ENCODE measurements around the gene KCNJ5.
A peak's percentile ranks its signal among the peaks of the same experiment; 100 is the strongest.

KCNJ5 gene

GRCh38 chr11:128901653-128902514, 10.7 kb downstream of the KCNJ5 start:
- ChIA-PET POLR2A (no interaction called here), CTCF (interaction anchor here (1.0 to 4.4 kb wide), 3 partner anchors 10 to 54 kb away, joined by 4 to 44 read pairs (median 5); no protein-coding TSS in a partner anchor)
- TF ChIP-seq, protein P1, sequence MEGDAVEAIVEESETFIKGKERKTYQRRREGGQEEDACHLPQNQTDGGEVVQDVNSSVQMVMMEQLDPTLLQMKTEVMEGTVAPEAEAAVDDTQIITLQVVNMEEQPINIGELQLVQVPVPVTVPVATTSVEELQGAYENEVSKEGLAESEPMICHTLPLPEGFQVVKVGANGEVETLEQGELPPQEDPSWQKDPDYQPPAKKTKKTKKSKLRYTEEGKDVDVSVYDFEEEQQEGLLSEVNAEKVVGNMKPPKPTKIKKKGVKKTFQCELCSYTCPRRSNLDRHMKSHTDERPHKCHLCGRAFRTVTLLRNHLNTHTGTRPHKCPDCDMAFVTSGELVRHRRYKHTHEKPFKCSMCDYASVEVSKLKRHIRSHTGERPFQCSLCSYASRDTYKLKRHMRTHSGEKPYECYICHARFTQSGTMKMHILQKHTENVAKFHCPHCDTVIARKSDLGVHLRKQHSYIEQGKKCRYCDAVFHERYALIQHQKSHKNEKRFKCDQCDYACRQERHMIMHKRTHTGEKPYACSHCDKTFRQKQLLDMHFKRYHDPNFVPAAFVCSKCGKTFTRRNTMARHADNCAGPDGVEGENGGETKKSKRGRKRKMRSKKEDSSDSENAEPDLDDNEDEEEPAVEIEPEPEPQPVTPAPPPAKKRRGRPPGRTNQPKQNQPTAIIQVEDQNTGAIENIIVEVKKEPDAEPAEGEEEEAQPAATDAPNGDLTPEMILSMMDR (IDR thresholded peaks at IDR 0.05; ENCODE audit: insufficient read depth, low read length, missing control alignments): no peak
- no peak for DNase-seq (ENCODE audit: low read depth, low spot score)
- H3K4me3 ChIP-seq (ENCODE audit: low read depth, low read length): no peak overlapping the region

GRCh38 chr11:128902515-128903066, 11.4 kb downstream of the KCNJ5 start:
- ChIA-PET POLR2A (interaction anchor here (0.6 to 0.7 kb wide), 2 partner anchors 10 to 706 kb away, joined by 3 read pairs; no protein-coding TSS in a partner anchor), CTCF (interaction anchor here (1.1 to 4.4 kb wide), 5 partner anchors 17 to 745 kb away, joined by 3 to 44 read pairs (median 4); no protein-coding TSS in a partner anchor)
- TF ChIP-seq, protein P1 (IDR thresholded peaks at IDR 0.05; ENCODE audit: insufficient read depth, low read length, missing control alignments): no peak
- peak; percentile 19 for DNase-seq (ENCODE audit: low read depth, low spot score)
- no peak overlapping the region for H3K4me3 ChIP-seq (ENCODE audit: low read depth, low read length)

GRCh38 chr11:128903248-128904061, 12.3 kb downstream of the KCNJ5 start:
- TF ChIP-seq, protein P1 (IDR thresholded peaks at IDR 0.05; ENCODE audit: insufficient read depth, low read length, missing control alignments): no peak
- POLR2A ChIA-PET: interaction anchor here (0.6 kb wide), 1 partner anchor 707 kb away, joined by 3 read pairs; no protein-coding TSS in a partner anchor
- no peak overlapping the region for H3K4me3 ChIP-seq (ENCODE audit: low read depth, low read length)
- no peak for DNase-seq (ENCODE audit: low read depth, low spot score)
- CTCF ChIA-PET: interaction anchor here (0.6 to 4.4 kb wide), 7 partner anchors 18 to 746 kb away, joined by 3 to 44 read pairs (median 4); no protein-coding TSS in a partner anchor

DNA sequence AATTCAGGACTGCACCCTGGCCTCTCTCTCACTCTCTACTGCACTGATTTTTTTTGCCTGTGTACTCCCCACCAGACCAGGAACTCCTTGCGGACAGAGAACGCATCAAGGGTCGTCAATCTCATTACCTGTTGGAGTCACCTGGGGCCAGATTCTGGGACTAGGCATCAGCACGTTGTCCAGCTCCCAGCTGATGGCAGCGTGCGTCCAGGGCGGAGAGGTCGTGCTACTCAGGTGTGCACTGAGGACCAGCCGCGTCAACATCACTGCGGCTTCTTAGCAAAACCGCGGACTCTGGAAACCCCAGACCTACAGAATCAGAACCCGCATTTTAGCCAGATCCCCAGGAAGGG, 13.1 kb downstream of the KCNJ5 start:
- ChIA-PET CTCF (interaction anchor here (1.1 to 4.4 kb wide), 6 partner anchors 9 to 732 kb away, joined by 3 to 44 read pairs (median 8); partner anchors contain the start of gene KCNJ5), POLR2A (no interaction called here)
- no peak overlapping the region for H3K4me3 ChIP-seq (ENCODE audit: low read depth, low read length)
- TF ChIP-seq, protein P1 (IDR thresholded peaks at IDR 0.05; ENCODE audit: insufficient read depth, low read length, missing control alignments): no peak
- DNase-seq (ENCODE audit: low read depth, low spot score): no peak

- CTCF ChIA-PET: interaction anchor here (1.1 to 4.4 kb wide), 10 partner anchors 10 to 747 kb away, joined by 3 to 44 read pairs (median 6); partner anchors contain the start of gene KCNJ5
- no peak for DNase-seq (ENCODE audit: low read depth, low spot score)
Observed at GRCh38 chr11:128904656-128905344, 13.6 kb downstream of the KCNJ5 start.

More at GRCh38 chr11:128904656-128905344, 13.6 kb downstream of the KCNJ5 start:
- TF ChIP-seq, protein P1 (IDR thresholded peaks at IDR 0.05; ENCODE audit: insufficient read depth, low read length, missing control alignments): no peak
- peak overlapping the region; percentile 60 for H3K4me3 ChIP-seq (ENCODE audit: low read depth, low read length)
- POLR2A ChIA-PET: no interaction called here
